ENCODE data around the gene SEMA6A. TPM values are rescaled to one million over a fixed set of nuclear protein-coding genes. Genes with fewer than 3 reads are reported as not detected.

SEMA6A gene
- total RNA-seq, 1 donor from 2014 or later = 89.9 TPM

GRCh38 chr5:116462500-116462899, 112.1 kb downstream of the SEMA6A start:
- no peaks in the 10 kb centered on the region for H3K27me3 Mint-ChIP-seq
- peaks cover 25% of the 10 kb centered on the region for H3K36me3 Mint-ChIP-seq (ENCODE audit: insufficient read depth)

GRCh38 chr5:116459301-116459700, 115.3 kb downstream of the SEMA6A start:
- Mint-ChIP-seq H3K9me3 (ENCODE audit: low read depth) (no peaks in the 10 kb centered on the region), H3K4me3 (ENCODE audit: low read depth) (no peak overlapping the region), H3K4me1 (ENCODE audit: low read depth) (peaks cover 20% of the 10 kb centered on the region), H3K27me3 (no peaks in the 10 kb centered on the region), H3K27ac (no peak overlapping the region), H3K36me3 (ENCODE audit: insufficient read depth) (peaks cover 8% of the 10 kb centered on the region)
- no peak for DNase-seq (ENCODE audit: low spot score, unreplicated experiment)
- no peak for TF ChIP-seq CTCF (IDR thresholded peaks at IDR 0.05; ENCODE audit: unreplicated experiment)

More at GRCh38 chr5:116462500-116462899, 112.1 kb downstream of the SEMA6A start:
- DNase-seq (ENCODE audit: low spot score, unreplicated experiment) = no peak
- Mint-ChIP-seq H3K9me3 (ENCODE audit: low read depth) (no peaks in the 10 kb centered on the region), H3K4me3 (ENCODE audit: low read depth) (no peak overlapping the region), H3K27ac (no peak overlapping the region), H3K4me1 (ENCODE audit: low read depth) (peaks cover 12% of the 10 kb centered on the region)
- no peak for TF ChIP-seq CTCF (IDR thresholded peaks at IDR 0.05; ENCODE audit: unreplicated experiment)

- no peak for DNase-seq (ENCODE audit: low spot score, unreplicated experiment)
- H3K4me1 Mint-ChIP-seq (ENCODE audit: low read depth) = peaks cover 40% of the 10 kb centered on the region
- peaks cover 5% of the 10 kb centered on the region for H3K36me3 Mint-ChIP-seq (ENCODE audit: insufficient read depth)
- no peak overlapping the region for H3K27ac Mint-ChIP-seq
- no peaks in the 10 kb centered on the region for H3K9me3 Mint-ChIP-seq (ENCODE audit: low read depth)
- TF ChIP-seq CTCF (IDR thresholded peaks at IDR 0.05; ENCODE audit: unreplicated experiment) = no peak
- H3K4me3 Mint-ChIP-seq (ENCODE audit: low read depth) = no peak overlapping the region
- H3K27me3 Mint-ChIP-seq = no peaks in the 10 kb centered on the region
Observed at GRCh38 chr5:116457062-116457461, 117.6 kb downstream of the SEMA6A start.

- H3K9me3 Mint-ChIP-seq (ENCODE audit: low read depth) = no peaks in the 10 kb centered on the region
Observed at GRCh38 chr5:116456036-116456435, 118.6 kb downstream of the SEMA6A start.

GRCh38 chr5:116455061-116455460, 119.6 kb downstream of the SEMA6A start:
- Mint-ChIP-seq H3K27ac (no peak overlapping the region), H3K36me3 (ENCODE audit: insufficient read depth) (peaks cover 9% of the 10 kb centered on the region), H3K4me1 (ENCODE audit: low read depth) (peaks cover 41% of the 10 kb centered on the region), H3K27me3 (no peaks in the 10 kb centered on the region), H3K4me3 (ENCODE audit: low read depth) (no peak overlapping the region), H3K9me3 (ENCODE audit: low read depth) (no peaks in the 10 kb centered on the region)
- TF ChIP-seq CTCF (IDR thresholded peaks at IDR 0.05; ENCODE audit: unreplicated experiment) = no peak
- DNase-seq (ENCODE audit: low spot score, unreplicated experiment) = no peak

More at GRCh38 chr5:116456036-116456435, 118.6 kb downstream of the SEMA6A start:
- DNase-seq (ENCODE audit: low spot score, unreplicated experiment) = no peak
- no peak overlapping the region for H3K27ac Mint-ChIP-seq
- peaks cover 41% of the 10 kb centered on the region for H3K4me1 Mint-ChIP-seq (ENCODE audit: low read depth)
- TF ChIP-seq CTCF (IDR thresholded peaks at IDR 0.05; ENCODE audit: unreplicated experiment) = no peak
- peaks cover 4% of the 10 kb centered on the region for H3K36me3 Mint-ChIP-seq (ENCODE audit: insufficient read depth)
- H3K27me3 Mint-ChIP-seq = no peaks in the 10 kb centered on the region
- H3K4me3 Mint-ChIP-seq (ENCODE audit: low read depth) = no peak overlapping the region

All from progenitor cell of endocrine pancreas (in vitro differentiated cells).